ENCODE results near the gene KLC1.
"Not testable (repeated sequence)": the region's sequence is repeated elsewhere in the genome, so short reads cannot be mapped to it uniquely, and the experiment has no call there.

Gene KLC1

DNA sequence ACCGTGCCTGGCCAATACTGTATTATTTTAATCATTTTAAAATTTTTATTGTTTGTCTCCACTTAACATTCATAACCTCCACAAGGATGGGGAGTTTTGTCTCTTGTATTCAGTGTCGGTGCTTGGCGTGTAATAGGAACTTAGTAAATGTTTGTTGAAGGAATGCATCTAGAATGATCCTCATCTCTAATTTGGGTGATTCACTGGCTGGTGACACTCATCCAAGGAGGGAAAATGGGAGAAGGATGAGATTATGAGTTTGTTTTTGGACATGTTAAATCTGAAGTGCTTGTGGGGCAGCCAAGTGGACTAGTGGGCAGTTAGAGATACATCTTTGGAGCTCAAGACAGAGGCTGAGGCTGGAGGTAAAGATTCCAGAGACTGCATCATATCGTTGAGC lies 5.1 kb downstream of the KLC1 start:
- H3K4me1 Mint-ChIP-seq (ENCODE audit: low read depth): peaks cover 68% of the 10 kb centered on the region
- H3K4me3 Mint-ChIP-seq: no peak overlapping the region
- peak overlapping the region; percentile 2 for H3K27ac Mint-ChIP-seq
- no peaks in the 10 kb centered on the region for H3K27me3 Mint-ChIP-seq
- peaks cover 8% of the 10 kb centered on the region for H3K36me3 Mint-ChIP-seq (ENCODE audit: low read depth)
- H3K9me3 Mint-ChIP-seq: no peaks in the 10 kb centered on the region

DNA sequence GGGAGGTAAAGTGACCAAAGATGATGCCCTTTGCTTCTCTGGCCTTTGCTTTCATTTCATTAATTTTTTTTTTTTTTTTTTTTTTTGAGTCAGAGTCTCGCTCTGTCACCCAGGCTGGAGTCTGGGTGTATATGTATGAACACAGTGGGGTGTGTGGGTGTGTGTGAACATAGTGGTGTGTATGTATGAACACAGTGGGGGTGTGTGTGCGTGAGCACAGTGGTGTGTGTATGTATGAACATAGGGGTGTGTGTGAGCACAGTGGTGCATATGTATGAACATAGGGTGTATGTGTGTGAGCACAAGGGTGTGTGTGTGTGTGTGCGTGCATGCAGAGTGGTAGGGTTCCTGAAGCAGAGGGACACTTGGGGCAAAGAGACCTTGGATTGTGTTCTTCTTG lies 9.6 kb downstream of the KLC1 start:
- H3K27ac Mint-ChIP-seq: no peak overlapping the region
- H3K4me1 Mint-ChIP-seq (ENCODE audit: low read depth): peaks cover 48% of the 10 kb centered on the region
- no peaks in the 10 kb centered on the region for H3K9me3 Mint-ChIP-seq
- peaks cover 8% of the 10 kb centered on the region for H3K36me3 Mint-ChIP-seq (ENCODE audit: low read depth)
- no peak overlapping the region for H3K4me3 Mint-ChIP-seq
- no peaks in the 10 kb centered on the region for H3K27me3 Mint-ChIP-seq

DNA sequence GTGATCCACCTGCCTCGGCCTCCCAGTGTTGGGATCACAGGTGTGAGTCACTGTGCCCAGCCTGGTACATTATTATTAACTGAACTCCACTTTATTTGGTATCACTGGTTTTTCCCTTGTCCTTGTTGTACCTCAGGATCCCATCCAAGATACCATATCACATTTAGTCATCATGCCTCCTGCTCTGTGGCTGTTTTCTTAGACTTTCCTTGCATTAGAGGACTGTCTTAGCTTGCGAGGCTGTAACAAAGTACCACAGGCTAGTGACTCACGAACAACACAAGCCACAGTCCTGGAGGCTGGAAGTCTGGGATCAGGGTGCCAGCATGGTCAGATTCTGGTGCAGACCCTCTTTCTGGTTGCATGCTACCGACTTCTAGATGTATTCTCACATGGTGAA lies 12.2 kb downstream of the KLC1 start:
- Mint-ChIP-seq H3K27ac (no peak overlapping the region), H3K27me3 (no peaks in the 10 kb centered on the region), H3K4me3 (no peak overlapping the region), H3K4me1 (ENCODE audit: low read depth) (peaks cover 32% of the 10 kb centered on the region), H3K36me3 (ENCODE audit: low read depth) (peaks cover 11% of the 10 kb centered on the region), H3K9me3 (no peaks in the 10 kb centered on the region)

DNA sequence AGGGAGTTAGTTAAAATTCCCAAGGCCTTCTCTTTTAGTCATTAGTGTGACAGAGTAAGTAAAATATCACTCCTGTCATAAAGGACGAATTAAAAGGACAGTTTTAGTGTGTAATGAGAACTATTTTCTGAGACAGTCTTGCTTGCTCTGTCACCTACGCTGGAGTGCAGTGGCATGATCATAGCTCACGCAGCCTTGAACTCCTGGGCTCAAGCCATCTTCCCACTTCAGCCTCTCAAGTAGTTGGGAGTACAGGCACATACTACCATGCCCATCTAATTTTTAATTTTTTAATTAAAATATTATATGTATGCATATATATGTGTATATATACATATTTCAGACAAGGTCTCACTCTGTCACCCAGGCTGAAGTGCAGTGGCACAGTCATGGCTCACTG lies 17.2 kb downstream of the KLC1 start:
- no peaks in the 10 kb centered on the region for H3K27me3 Mint-ChIP-seq
- H3K4me1 Mint-ChIP-seq (ENCODE audit: low read depth): peaks cover 16% of the 10 kb centered on the region
- no peak overlapping the region for H3K4me3 Mint-ChIP-seq
- no peak overlapping the region for H3K27ac Mint-ChIP-seq
- H3K36me3 Mint-ChIP-seq (ENCODE audit: low read depth): peaks cover 12% of the 10 kb centered on the region
- no peaks in the 10 kb centered on the region for H3K9me3 Mint-ChIP-seq

DNA sequence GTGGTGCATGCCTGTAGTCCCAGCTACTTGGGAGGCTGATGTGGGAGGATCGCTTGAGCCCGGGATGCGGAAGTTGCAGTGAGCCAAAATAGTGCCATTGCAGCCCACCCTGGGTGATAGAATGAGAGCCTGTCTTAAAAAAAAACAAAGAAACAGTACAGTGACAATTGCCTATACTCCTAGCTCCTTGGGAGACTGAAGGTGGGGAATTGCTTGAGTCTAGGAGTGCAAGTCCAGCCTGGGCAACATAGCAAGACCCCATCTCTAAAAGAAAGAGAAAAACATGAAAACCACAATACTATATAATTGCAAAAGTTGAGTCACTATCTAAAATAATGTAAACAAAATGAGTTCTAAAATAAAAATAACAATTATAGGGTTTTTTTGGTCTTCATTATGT lies 20.0 kb downstream of the KLC1 start:
- Mint-ChIP-seq H3K27me3 (no peaks in the 10 kb centered on the region), H3K4me1 (ENCODE audit: low read depth) (peaks cover 8% of the 10 kb centered on the region), H3K27ac (no peak overlapping the region), H3K4me3 (no peak overlapping the region), H3K36me3 (ENCODE audit: low read depth) (peaks cover 8% of the 10 kb centered on the region), H3K9me3 (no peaks in the 10 kb centered on the region)

DNA sequence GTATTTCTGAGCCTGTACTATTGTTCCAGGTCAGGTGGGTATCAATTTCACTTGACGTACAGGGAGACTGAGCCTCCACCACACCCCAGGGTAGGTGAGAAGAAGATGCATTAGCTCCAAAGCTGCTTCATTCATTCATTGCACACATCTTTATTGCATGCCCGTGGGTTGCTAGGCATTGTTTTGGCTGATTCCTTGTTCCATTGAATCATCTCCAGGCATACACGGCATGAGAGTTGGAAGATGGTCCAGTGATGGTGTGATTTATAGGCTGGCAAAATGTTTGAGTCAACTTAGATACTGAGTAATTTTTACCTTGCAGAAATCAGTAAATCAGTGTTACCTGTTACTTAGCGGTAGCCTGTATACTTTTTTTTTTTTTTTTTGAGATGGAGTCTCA lies 21.2 kb downstream of the KLC1 start:
- Mint-ChIP-seq H3K4me1 (ENCODE audit: low read depth) (peaks cover 7% of the 10 kb centered on the region), H3K27ac (no peak overlapping the region), H3K27me3 (no peaks in the 10 kb centered on the region), H3K4me3 (no peak overlapping the region), H3K36me3 (ENCODE audit: low read depth) (peaks cover 10% of the 10 kb centered on the region), H3K9me3 (no peaks in the 10 kb centered on the region)

DNA sequence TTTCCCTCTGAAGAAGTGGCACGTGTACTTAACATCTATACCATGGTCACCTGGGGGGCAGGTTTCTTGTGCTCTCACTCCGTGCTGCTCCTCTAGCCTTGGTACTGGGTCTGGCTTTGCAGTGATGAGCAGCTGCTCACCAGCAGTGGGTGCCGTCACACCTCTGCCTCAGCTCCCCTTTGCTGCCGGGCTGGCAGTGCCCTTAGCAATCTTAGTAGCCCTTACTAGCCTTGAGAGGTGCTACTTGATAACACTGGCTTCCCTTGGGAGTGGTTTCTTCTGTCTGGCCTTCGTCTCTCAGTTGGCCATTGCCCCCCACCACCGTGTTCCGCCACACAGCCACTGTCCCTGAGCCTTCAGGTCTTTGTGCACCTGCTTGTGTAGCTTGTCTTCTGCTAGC lies 22.6 kb downstream of the KLC1 start:
- H3K27ac Mint-ChIP-seq: no peak overlapping the region
- H3K4me3 Mint-ChIP-seq: no peak overlapping the region
- H3K4me1 Mint-ChIP-seq (ENCODE audit: low read depth): peaks cover 4% of the 10 kb centered on the region
- no peaks in the 10 kb centered on the region for H3K27me3 Mint-ChIP-seq
- peaks cover 18% of the 10 kb centered on the region for H3K36me3 Mint-ChIP-seq (ENCODE audit: low read depth)
- H3K9me3 Mint-ChIP-seq: no peaks in the 10 kb centered on the region

DNA sequence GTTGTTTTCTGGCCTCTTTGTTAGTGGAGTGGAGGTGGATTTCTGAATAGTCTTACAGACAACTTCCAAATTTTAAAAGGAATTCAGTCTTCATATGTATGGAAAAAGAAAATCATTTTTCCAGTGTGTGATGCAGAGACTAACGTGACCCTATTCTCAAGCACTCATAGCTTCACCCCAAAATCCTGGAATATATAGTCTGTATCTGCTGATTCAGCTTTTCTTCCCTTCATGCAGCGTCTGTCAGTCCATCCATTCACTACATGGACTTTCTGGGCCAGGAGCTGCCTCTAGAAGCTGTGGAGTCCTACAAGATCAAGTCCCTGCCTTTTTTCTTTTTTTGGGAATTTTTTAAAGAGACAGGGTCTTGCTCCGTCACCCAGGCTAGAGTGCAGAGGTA lies 23.8 kb downstream of the KLC1 start:
- H3K4me3 Mint-ChIP-seq: no peak overlapping the region
- peaks cover 4% of the 10 kb centered on the region for H3K4me1 Mint-ChIP-seq (ENCODE audit: low read depth)
- peak overlapping the region; percentile 26 for H3K27ac Mint-ChIP-seq
- H3K36me3 Mint-ChIP-seq (ENCODE audit: low read depth): peaks cover 26% of the 10 kb centered on the region
- H3K27me3 Mint-ChIP-seq: no peaks in the 10 kb centered on the region
- no peaks in the 10 kb centered on the region for H3K9me3 Mint-ChIP-seq

DNA sequence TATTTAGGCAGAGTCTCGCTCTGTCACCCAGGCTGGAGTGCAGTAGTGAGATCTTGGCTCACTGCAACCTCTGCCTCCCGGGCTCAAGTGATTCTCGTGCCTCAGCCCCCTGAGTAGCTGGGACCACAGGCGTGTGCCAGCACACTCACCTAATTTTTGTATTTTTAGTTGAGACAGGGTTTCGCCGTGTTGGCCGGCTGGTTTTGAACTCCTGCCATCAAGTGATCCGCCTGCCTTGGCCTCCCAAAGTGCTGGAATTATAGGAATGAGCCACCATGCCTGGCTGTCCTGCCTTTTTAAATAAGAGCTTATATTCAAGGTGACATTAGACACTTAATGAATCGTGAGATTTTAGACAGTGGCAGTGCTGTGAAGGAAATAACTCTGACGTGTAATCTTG lies 24.3 kb downstream of the KLC1 start:
- not testable (repeated sequence) for H3K9me3 Mint-ChIP-seq; H3K4me1 Mint-ChIP-seq (ENCODE audit: low read depth); H3K4me3 Mint-ChIP-seq; H3K27me3 Mint-ChIP-seq; H3K27ac Mint-ChIP-seq
- peaks cover 30% of the 10 kb centered on the region for H3K36me3 Mint-ChIP-seq (ENCODE audit: low read depth)

DNA sequence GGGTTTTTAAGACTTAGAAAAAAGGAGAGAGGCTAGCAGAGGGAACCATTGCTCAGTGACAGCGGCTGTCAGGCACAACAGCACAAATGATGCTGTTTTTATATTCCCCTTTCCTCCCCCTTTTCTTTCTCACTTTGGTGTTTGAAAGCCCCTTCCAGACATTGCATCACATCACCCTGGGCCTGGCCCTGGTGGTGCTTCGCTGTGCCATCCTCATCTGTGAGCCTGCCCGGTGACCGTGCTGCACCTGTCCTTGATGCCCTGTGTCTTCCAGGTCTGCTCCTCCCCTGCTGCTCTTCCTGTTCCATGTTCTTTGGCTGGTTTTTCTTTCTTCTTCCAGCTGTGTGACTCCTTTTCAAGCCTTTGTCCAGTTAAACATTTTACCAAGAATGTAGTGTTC lies 24.8 kb downstream of the KLC1 start:
- no peaks in the 10 kb centered on the region for H3K9me3 Mint-ChIP-seq
- H3K27me3 Mint-ChIP-seq: no peaks in the 10 kb centered on the region
- peaks cover 4% of the 10 kb centered on the region for H3K4me1 Mint-ChIP-seq (ENCODE audit: low read depth)
- H3K36me3 Mint-ChIP-seq (ENCODE audit: low read depth): peaks cover 32% of the 10 kb centered on the region
- no peak overlapping the region for H3K27ac Mint-ChIP-seq
- H3K4me3 Mint-ChIP-seq: no peak overlapping the region

DNA sequence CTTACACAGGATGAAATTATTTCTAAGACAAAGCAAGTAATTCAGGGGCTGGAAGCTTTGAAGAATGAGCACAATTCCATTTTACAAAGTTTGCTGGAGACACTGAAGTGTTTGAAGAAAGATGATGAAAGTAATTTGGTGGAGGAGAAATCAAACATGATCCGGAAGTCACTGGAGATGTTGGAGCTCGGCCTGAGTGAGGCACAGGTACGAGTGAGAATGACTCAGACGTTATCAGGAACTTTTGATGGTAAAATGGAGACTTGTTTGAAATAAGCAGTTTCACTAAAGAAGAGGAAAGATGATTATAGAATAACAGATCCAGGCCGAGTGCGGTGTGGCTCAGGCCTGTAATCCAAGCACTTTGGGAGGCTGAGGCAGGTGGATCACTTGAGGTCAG lies 25.6 kb downstream of the KLC1 start:
- peaks cover 4% of the 10 kb centered on the region for H3K4me1 Mint-ChIP-seq (ENCODE audit: low read depth)
- H3K27ac Mint-ChIP-seq: peak overlapping the region; percentile 39
- H3K36me3 Mint-ChIP-seq (ENCODE audit: low read depth): peaks cover 38% of the 10 kb centered on the region
- H3K9me3 Mint-ChIP-seq: no peaks in the 10 kb centered on the region
- no peak overlapping the region for H3K4me3 Mint-ChIP-seq
- no peaks in the 10 kb centered on the region for H3K27me3 Mint-ChIP-seq

DNA sequence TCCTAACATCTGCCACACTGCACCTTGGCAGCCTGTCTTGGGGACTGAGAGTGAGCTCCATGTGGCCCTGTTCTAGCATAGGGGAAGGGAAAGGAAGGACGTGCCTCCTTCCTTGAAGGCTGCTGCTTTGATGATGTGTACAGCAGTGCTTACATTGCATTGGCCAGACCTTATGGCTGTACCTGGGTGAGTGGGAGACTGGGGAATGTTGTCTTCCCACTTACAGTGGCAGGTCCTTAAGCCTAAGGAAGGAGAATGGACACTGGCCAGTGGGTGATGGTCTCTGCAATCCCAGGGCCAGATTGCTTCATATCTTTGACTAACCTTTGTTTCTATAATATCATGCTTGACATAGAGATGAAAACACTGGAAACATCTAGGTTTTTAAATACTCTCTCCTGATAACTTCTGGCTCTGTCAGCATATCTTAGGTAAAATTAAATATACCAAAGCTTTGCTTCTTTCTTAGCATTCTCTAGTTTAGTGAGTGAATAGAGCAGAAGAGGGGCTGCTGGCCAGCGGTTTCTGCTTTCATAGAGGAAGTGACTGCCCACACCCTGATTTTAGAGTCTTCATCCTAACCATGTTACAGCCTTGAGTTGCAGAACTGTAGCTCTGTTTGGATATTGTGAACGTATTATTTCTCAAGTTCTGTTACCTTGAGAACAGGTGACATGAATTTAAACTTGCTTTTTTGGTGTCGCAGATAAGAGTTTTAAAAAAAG lies 27.2 kb downstream of the KLC1 start:
- no peaks in the 10 kb centered on the region for H3K27me3 Mint-ChIP-seq
- H3K4me3 Mint-ChIP-seq: no peak overlapping the region
- peaks cover 2% of the 10 kb centered on the region for H3K4me1 Mint-ChIP-seq (ENCODE audit: low read depth)
- H3K9me3 Mint-ChIP-seq: no peaks in the 10 kb centered on the region
- H3K36me3 Mint-ChIP-seq (ENCODE audit: low read depth): peaks cover 39% of the 10 kb centered on the region
- no peak overlapping the region for H3K27ac Mint-ChIP-seq

DNA sequence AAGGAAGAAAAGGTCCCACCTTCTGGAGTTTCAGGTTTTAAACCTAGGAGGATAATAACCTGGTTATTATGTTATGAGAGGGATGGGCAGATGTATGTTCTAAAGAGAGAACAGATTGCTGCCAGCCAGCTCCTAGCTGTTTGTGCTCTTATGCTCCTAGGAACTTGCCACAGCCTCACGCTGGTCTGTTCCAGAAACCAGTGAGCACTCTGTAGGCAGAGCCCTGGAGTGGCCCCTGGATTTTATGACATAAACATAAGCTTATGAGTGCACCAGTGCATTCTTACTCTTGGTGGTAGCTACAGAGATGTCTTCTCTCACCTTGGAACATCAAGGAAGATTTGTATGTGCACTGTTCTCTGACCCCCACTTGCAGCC lies 27.7 kb downstream of the KLC1 start:
- peaks cover 41% of the 10 kb centered on the region for H3K36me3 Mint-ChIP-seq (ENCODE audit: low read depth)
- no peaks in the 10 kb centered on the region for H3K27me3 Mint-ChIP-seq
- no peaks in the 10 kb centered on the region for H3K9me3 Mint-ChIP-seq
- no peak overlapping the region for H3K27ac Mint-ChIP-seq
- H3K4me1 Mint-ChIP-seq (ENCODE audit: low read depth): peaks cover 3% of the 10 kb centered on the region
- no peak overlapping the region for H3K4me3 Mint-ChIP-seq

DNA sequence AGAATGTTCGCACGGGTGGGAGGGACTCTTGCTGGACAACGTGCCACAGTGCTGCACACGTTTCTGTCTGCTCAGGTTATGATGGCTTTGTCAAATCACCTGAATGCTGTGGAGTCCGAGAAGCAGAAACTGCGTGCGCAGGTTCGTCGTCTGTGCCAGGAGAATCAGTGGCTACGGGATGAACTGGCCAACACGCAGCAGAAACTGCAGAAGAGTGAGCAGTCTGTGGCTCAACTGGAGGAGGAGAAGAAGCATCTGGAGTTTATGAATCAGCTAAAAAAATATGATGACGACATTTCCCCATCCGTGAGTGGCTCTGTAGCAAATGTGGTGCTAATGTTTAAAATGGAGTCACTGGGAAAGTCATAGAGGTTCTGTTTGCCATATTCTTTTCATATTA lies 28.5 kb downstream of the KLC1 start:
- Mint-ChIP-seq H3K27me3 (no peaks in the 10 kb centered on the region), H3K27ac (no peak overlapping the region)

DNA sequence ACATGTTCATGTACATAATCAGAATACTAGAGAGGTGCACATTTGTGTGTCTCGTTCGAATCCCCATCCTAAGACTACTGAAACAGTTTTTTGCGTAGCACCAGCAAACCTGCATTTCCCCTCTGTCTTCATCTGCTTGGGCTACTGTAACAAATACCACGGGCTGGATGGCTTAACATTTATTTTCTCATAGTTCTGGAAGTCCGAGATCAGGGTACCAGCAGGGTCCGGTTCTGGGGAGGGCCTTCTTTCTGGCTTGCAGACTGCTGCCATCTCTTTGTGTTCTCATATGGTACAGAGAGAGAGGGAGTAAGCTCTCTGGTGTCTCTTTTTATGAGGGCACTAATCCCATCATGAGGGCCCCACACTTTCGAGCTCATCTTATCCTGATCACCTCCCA lies 30.6 kb downstream of the KLC1 start:
- no peaks in the 10 kb centered on the region for H3K9me3 Mint-ChIP-seq
- peaks cover 3% of the 10 kb centered on the region for H3K4me1 Mint-ChIP-seq (ENCODE audit: low read depth)

More for the DNA sequence above, 28.5 kb downstream of the KLC1 start:
- H3K4me3 Mint-ChIP-seq: no peak overlapping the region
- H3K4me1 Mint-ChIP-seq (ENCODE audit: low read depth): peaks cover 3% of the 10 kb centered on the region
- peaks cover 47% of the 10 kb centered on the region for H3K36me3 Mint-ChIP-seq (ENCODE audit: low read depth)
- no peaks in the 10 kb centered on the region for H3K9me3 Mint-ChIP-seq

DNA sequence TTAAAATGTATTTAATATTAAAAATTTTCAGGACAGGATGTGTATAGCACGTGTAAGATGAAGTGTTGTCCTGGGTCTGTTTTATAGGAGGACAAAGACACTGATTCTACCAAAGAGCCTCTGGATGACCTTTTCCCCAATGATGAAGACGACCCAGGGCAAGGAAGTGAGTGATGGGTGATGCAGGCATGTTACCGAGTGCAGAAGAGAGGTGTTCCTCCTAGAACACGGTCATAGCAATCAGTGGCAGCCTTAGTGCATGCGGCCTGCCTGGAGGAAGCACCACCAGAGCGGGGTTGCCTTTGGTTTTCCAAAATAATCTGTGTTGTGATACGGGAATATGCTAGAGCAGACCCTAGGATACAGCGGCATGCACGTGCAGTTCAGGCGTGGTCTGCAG lies 33.0 kb downstream of the KLC1 start:
- Mint-ChIP-seq H3K4me1 (ENCODE audit: low read depth) (peaks cover 3% of the 10 kb centered on the region), H3K27ac (no peak overlapping the region), H3K36me3 (ENCODE audit: low read depth) (peaks cover 40% of the 10 kb centered on the region), H3K9me3 (no peaks in the 10 kb centered on the region), H3K27me3 (no peaks in the 10 kb centered on the region), H3K4me3 (no peak overlapping the region)

More for the DNA sequence above, 30.6 kb downstream of the KLC1 start:
- Mint-ChIP-seq H3K4me3 (no peak overlapping the region), H3K27me3 (no peaks in the 10 kb centered on the region), H3K27ac (no peak overlapping the region), H3K36me3 (ENCODE audit: low read depth) (peaks cover 52% of the 10 kb centered on the region)
